ENCODE measurements around the gene MEST. TPM values are rescaled to one million over a fixed set of nuclear protein-coding genes. Genes with fewer than 3 reads are reported as not detected.
"Not testable (repeated sequence)": the region's sequence is repeated elsewhere in the genome, so short reads cannot be mapped to it uniquely, and the experiment has no call there.

The MEST gene
- polyA plus RNA-seq, 1 donor (not counting 4 experiments of a cell fraction or from before 2014, with no cell fraction given), result 5.8 TPM

DNA sequence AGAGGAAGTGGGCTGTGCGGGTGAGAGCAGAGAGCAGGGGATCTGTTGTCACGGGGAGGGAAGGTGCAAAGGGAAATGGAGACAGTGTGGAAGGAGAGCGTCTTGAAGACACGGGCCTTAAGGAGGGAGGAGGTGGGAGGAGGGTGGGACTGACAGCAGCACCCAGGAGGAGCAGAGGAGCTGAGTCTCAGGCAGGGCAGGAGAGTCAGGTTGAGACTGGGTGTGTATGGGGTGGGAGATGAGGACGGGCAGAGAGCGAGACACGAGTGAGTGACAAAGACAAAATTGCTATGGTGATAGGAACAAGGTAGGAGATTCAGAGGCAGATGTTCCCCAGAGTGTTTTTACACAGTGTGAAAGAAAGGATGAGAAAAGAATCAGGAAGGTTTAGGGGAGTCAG is 49.4 kb downstream of the MEST start:
- H3K4me3 ChIP-seq (ENCODE audit: control insufficient read depth in 2 of 3, extremely low read depth in 1 of 3, insufficient read depth in 2 of 3, low read depth in 1 of 3, low read length in 3 of 3); H2AFZ ChIP-seq (ENCODE audit: control insufficient read depth, low read length); H4K20me1 ChIP-seq (ENCODE audit: control insufficient read depth, extremely low read depth, insufficient read depth, low read length); H3K4me2 ChIP-seq (ENCODE audit: control insufficient read depth, extremely low read depth, insufficient read depth, low read depth, low read length); H3K36me3 ChIP-seq (ENCODE audit: control insufficient read depth in 2 of 2, extremely low read depth in 1 of 2, insufficient read depth in 2 of 2, low read length in 2 of 2); H3K9me1 ChIP-seq (ENCODE audit: control insufficient read depth, extremely low read depth, insufficient read depth, low read length); DNase-seq (ENCODE audit: low read depth, low spot score); H3K79me2 ChIP-seq (ENCODE audit: control insufficient read depth, insufficient read depth, low read length); H3K9ac ChIP-seq (ENCODE audit: control insufficient read depth, extremely low read depth, insufficient read depth, low read length); dilution Hi-C loops (cut with MboI; ENCODE audit: extremely low pct_ligation_motif_present, low sequenced_read_pairs); H3K27me3 ChIP-seq (ENCODE audit: control insufficient read depth, extremely low read depth, insufficient read depth, low read length); H3K9me3 ChIP-seq (ENCODE audit: control insufficient read depth, low read depth, low read length); H3K4me1 ChIP-seq (ENCODE audit: control insufficient read depth, extremely low read depth, insufficient read depth, low read length); FAIRE-seq; H3K27ac ChIP-seq (ENCODE audit: control insufficient read depth, insufficient read depth, low read length): not testable (repeated sequence)

DNA sequence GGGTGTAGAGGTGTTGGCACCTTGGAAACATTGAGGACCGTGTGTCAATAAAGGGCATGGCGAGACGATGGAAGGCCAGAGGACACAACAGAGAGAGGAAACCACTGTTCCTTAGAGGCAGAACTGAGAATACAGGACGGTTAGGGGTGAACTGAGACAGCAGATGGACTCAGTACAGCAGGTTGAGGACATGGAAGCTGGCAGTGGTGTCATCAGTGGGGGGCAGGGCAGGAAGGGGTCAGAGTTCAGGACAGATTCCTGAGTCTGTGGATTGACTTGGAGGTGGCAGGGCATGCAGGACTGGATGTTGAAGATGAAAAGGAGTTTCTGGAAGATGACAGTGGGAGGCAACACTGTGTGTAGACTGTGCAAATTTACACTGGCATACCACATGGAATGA is 50.4 kb downstream of the MEST start:
- H3K9ac ChIP-seq (ENCODE audit: control insufficient read depth, extremely low read depth, insufficient read depth, low read length); FAIRE-seq; H2AFZ ChIP-seq (ENCODE audit: control insufficient read depth, low read length); H3K4me1 ChIP-seq (ENCODE audit: control insufficient read depth, extremely low read depth, insufficient read depth, low read length); H3K4me2 ChIP-seq (ENCODE audit: control insufficient read depth, extremely low read depth, insufficient read depth, low read depth, low read length); H3K79me2 ChIP-seq (ENCODE audit: control insufficient read depth, insufficient read depth, low read length); H3K27me3 ChIP-seq (ENCODE audit: control insufficient read depth, extremely low read depth, insufficient read depth, low read length); DNase-seq (ENCODE audit: low read depth, low spot score); H4K20me1 ChIP-seq (ENCODE audit: control insufficient read depth, extremely low read depth, insufficient read depth, low read length); H3K9me1 ChIP-seq (ENCODE audit: control insufficient read depth, extremely low read depth, insufficient read depth, low read length); H3K36me3 ChIP-seq (ENCODE audit: control insufficient read depth in 2 of 2, extremely low read depth in 1 of 2, insufficient read depth in 2 of 2, low read length in 2 of 2); H3K27ac ChIP-seq (ENCODE audit: control insufficient read depth, insufficient read depth, low read length); dilution Hi-C loops (cut with MboI; ENCODE audit: extremely low pct_ligation_motif_present, low sequenced_read_pairs); H3K9me3 ChIP-seq (ENCODE audit: control insufficient read depth, low read depth, low read length); H3K4me3 ChIP-seq (ENCODE audit: control insufficient read depth in 2 of 3, extremely low read depth in 1 of 3, insufficient read depth in 2 of 3, low read depth in 1 of 3, low read length in 3 of 3): not testable (repeated sequence)

DNA sequence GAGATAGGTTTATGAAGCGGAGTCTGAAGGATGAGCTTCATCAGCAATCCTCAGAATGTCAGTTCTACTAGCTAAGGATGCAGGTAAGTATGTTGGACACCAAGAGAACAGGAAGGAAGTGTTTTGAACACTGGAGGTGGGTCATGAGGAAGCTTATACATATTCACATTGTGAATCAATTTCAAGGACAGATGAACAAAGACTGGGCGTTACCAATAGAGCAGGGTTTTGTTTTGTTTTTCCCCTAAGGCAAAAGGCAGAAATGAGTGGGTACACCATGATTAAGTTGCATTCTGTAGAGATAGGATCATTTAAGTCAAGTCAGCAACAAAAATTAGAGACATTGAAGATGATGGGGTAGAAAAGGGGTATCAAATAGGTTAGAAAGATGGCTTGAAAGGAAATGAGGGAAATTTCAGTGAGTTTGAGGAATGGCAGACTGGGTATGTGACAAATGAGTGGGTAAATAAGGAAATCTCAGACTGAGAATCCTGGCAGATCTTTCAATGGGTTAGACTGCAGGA is 51.7 kb downstream of the MEST start:
- no peak for TF ChIP-seq EZH2 (IDR thresholded peaks at IDR 0.05; ENCODE audit: low read length)
- TF ChIP-seq, protein P1, sequence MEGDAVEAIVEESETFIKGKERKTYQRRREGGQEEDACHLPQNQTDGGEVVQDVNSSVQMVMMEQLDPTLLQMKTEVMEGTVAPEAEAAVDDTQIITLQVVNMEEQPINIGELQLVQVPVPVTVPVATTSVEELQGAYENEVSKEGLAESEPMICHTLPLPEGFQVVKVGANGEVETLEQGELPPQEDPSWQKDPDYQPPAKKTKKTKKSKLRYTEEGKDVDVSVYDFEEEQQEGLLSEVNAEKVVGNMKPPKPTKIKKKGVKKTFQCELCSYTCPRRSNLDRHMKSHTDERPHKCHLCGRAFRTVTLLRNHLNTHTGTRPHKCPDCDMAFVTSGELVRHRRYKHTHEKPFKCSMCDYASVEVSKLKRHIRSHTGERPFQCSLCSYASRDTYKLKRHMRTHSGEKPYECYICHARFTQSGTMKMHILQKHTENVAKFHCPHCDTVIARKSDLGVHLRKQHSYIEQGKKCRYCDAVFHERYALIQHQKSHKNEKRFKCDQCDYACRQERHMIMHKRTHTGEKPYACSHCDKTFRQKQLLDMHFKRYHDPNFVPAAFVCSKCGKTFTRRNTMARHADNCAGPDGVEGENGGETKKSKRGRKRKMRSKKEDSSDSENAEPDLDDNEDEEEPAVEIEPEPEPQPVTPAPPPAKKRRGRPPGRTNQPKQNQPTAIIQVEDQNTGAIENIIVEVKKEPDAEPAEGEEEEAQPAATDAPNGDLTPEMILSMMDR (optimal IDR thresholded peaks at IDR 0.05 in 1 of 3, IDR thresholded peaks at IDR 0.05 in 1 of 3, conservative IDR thresholded peaks at IDR 0.05 in 1 of 3; ENCODE audit: extremely low read depth in 1 of 3, insufficient read depth in 2 of 3, low read length in 3 of 3), result no peak
- Histone ChIP-seq H2AFZ (ENCODE audit: control insufficient read depth, low read length) (no peak overlapping the region), H3K9ac (ENCODE audit: control insufficient read depth, extremely low read depth, insufficient read depth, low read length) (no peak overlapping the region), H3K79me2 (ENCODE audit: control insufficient read depth, insufficient read depth, low read length) (no peaks in the 10 kb centered on the region), H3K4me1 (ENCODE audit: control insufficient read depth, extremely low read depth, insufficient read depth, low read length) (no peaks in the 10 kb centered on the region), H3K9me1 (ENCODE audit: control insufficient read depth, extremely low read depth, insufficient read depth, low read length) (no peaks in the 10 kb centered on the region), H3K4me2 (ENCODE audit: control insufficient read depth, extremely low read depth, insufficient read depth, low read depth, low read length) (no peak overlapping the region), H3K4me3 (ENCODE audit: control insufficient read depth in 2 of 3, extremely low read depth in 1 of 3, insufficient read depth in 2 of 3, low read depth in 1 of 3, low read length in 3 of 3) (no peak overlapping the region), H3K9me3 (ENCODE audit: control insufficient read depth, low read depth, low read length) (no peaks in the 10 kb centered on the region), H3K36me3 (ENCODE audit: control insufficient read depth in 2 of 2, extremely low read depth in 1 of 2, insufficient read depth in 2 of 2, low read length in 2 of 2) (peaks cover 0 to 2% of the 10 kb centered on the region in 2 experiments), H3K27me3 (ENCODE audit: control insufficient read depth, extremely low read depth, insufficient read depth, low read length) (no peaks in the 10 kb centered on the region), H3K27ac (ENCODE audit: control insufficient read depth, insufficient read depth, low read length) (no peak overlapping the region), H4K20me1 (ENCODE audit: control insufficient read depth, extremely low read depth, insufficient read depth, low read length) (no peaks in the 10 kb centered on the region)
- dilution Hi-C loops (cut with MboI; ENCODE audit: extremely low pct_ligation_motif_present, low sequenced_read_pairs), result no loop called here
- no peak for DNase-seq (ENCODE audit: low read depth, low spot score)
- FAIRE-seq, result no peak
